ENCODE data around the gene PRKCE. TPM values are rescaled to one million over a fixed set of nuclear protein-coding genes. Genes with fewer than 3 reads are reported as not detected.

PRKCE gene
- total and polyA plus RNA-seq, 11 donors, result 4.1 to 22.3 (median 16.2) TPM

DNA sequence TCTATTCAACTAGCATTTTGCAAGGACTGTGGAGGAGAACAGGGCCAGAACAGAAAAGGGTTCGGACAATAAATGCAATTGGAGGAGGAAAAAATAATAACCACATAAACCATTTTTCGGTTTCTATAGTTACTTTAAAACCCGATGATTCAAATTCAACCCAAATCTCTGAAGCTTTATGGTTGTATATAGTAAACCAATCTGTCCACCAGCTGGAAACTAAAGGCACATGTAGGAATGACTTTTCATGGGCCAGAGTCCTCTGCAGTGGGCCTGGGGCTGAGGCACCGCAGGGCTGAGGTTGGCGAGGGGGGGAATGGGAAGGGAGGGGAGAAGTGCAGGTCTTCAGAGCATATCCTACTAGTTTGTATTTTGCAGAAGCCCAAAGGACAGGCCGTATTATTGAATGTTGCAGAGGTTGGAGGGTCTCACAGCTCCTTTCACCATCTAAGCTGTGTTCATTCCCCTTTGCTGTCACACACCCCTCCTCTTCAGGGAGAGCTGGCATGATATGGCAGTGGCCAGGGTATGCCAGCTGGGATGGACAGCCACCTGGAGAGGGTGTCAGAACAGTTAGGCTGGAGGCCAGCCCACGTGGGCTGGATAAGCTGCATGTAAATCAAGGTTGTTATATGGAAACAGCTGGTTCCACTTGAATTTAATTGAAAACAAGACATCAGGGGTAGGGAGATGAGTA lies 267.1 kb downstream of the PRKCE start:
- no peaks in the 10 kb centered on the region for H3K27me3 ChIP-seq
- no peak overlapping the region for H3K4me3 ChIP-seq
- H3K36me3 ChIP-seq, result no peaks in the 10 kb centered on the region
- peaks cover 0 to 44% (median 23%) of the 10 kb centered on the region in 12 donors for H3K4me1 ChIP-seq
- ATAC-seq (no peak), DNase-seq (no peak)
- TF ChIP-seq, protein P1, sequence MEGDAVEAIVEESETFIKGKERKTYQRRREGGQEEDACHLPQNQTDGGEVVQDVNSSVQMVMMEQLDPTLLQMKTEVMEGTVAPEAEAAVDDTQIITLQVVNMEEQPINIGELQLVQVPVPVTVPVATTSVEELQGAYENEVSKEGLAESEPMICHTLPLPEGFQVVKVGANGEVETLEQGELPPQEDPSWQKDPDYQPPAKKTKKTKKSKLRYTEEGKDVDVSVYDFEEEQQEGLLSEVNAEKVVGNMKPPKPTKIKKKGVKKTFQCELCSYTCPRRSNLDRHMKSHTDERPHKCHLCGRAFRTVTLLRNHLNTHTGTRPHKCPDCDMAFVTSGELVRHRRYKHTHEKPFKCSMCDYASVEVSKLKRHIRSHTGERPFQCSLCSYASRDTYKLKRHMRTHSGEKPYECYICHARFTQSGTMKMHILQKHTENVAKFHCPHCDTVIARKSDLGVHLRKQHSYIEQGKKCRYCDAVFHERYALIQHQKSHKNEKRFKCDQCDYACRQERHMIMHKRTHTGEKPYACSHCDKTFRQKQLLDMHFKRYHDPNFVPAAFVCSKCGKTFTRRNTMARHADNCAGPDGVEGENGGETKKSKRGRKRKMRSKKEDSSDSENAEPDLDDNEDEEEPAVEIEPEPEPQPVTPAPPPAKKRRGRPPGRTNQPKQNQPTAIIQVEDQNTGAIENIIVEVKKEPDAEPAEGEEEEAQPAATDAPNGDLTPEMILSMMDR (IDR thresholded peaks at IDR 0.05), result no peak
- TF ChIP-seq POLR2A (IDR thresholded peaks at IDR 0.05), result no peak
- H3K9me3 ChIP-seq, result no peaks in the 10 kb centered on the region
- no peak overlapping the region for H3K27ac ChIP-seq
- intact Hi-C loops (cut with DNase I), result no loop called here
- 79 to 84% (median 81%) methylated on average over 7 of the region's 7 CpGs for WGBS, 4 donors

DNA sequence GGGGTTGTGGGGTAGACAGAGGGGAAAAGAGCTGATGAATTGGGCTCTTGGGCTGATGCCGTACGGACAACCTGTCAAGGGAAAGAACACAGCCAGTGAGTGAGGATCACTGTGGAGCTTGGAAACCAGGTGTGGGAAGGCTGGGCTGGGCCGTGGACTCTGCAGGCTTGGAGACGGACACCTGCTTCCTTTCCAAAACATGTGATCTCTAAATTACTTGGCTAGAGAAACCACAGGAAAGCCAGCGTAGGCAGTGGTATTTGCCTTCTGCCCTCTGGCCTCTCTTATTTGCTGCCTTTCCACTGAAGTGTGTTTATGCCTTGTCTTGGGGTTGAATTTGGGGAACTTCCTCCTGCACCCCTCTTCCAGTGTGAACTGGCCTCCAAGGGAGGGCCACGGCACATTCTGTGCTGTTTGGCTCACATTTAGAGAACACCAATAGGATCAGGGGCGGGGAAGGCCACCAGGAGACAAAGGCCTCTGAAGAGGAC lies 267.7 kb downstream of the PRKCE start:
- Histone ChIP-seq H3K9me3 (no peaks in the 10 kb centered on the region), H3K4me1 (peaks cover 0 to 47% (median 23%) of the 10 kb centered on the region in 12 donors), H3K27ac (peak overlapping the region in 1 of 12 donors; percentile 13), H3K4me3 (no peak overlapping the region), H3K36me3 (no peaks in the 10 kb centered on the region), H3K27me3 (no peaks in the 10 kb centered on the region)
- intact Hi-C loops (cut with DNase I), result no loop called here
- ATAC-seq (peak in 2 of 4 donors; percentile 10 to 31), DNase-seq (no peak)
- TF ChIP-seq, protein P1 (IDR thresholded peaks at IDR 0.05), result no peak
- TF ChIP-seq POLR2A (IDR thresholded peaks at IDR 0.05), result no peak
- 48 to 55% (median 51%) methylated on average over 7 of the region's 7 CpGs for WGBS, 4 donors

DNA sequence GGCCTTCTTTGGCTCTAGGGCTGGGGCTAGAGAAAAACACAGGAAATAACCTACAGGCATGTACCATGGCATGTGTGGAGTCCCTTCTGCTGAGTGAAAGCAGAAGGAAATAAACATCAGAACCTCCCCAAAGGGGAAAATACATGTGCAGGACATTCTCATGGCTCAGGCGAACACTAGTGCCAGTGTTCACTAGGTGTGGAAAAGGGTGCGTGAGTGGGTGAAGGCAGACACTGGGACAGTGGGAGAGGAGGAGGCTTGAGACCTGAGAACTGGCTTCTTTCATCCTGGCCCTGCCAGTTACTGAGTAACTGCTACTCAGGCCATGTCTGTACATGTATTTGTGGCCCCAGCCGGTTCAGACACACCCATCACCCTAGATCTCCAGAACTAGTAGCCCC lies 268.2 kb downstream of the PRKCE start:
- Histone ChIP-seq H3K36me3 (no peaks in the 10 kb centered on the region), H3K27me3 (no peaks in the 10 kb centered on the region), H3K9me3 (no peaks in the 10 kb centered on the region), H3K27ac (peak overlapping the region in 1 of 12 donors; percentile 13), H3K4me1 (peaks cover 0 to 50% (median 23%) of the 10 kb centered on the region in 12 donors), H3K4me3 (no peak overlapping the region)
- TF ChIP-seq, protein P1 (IDR thresholded peaks at IDR 0.05), result no peak
- no peak for TF ChIP-seq POLR2A (IDR thresholded peaks at IDR 0.05)
- no peak for DNase-seq
- 86 to 96% (median 92%) methylated on average over 3 of the region's 3 CpGs for WGBS, 4 donors
- ATAC-seq, result no peak
- intact Hi-C loops (cut with DNase I), result loop anchor here in 4 of 10 donors (5.0 to 10.0 kb wide), 3 partner anchors 32 to 97 kb away; no protein-coding TSS in a partner anchor

DNA sequence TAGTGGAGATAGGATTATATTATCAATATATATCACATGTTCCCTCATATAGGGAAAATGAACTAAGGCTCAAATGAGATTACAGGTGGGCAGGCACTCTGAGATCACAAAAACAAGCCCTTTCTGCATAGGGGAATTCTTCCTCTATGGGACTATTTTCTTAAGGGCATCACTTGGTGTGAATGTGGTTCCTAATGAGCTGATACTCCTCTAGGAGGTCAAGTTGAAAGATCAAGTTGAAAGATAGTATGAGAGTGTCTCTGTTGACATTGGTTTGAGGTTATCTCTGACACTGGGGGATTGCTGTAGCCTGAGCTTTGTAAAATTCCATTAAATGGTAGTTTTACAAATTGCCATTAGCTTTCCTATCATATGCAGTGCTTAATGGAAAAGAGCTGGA lies 270.4 kb downstream of the PRKCE start:
- TF ChIP-seq POLR2A (IDR thresholded peaks at IDR 0.05), result no peak
- TF ChIP-seq, protein P1 (IDR thresholded peaks at IDR 0.05), result no peak
- Histone ChIP-seq H3K36me3 (no peaks in the 10 kb centered on the region), H3K9me3 (no peaks in the 10 kb centered on the region), H3K4me1 (peaks cover 0 to 70% (median 35%) of the 10 kb centered on the region in 12 donors), H3K27me3 (no peaks in the 10 kb centered on the region), H3K27ac (peak overlapping the region in 11 of 12 donors; percentile 2 to 82 (median 58)), H3K4me3 (no peak overlapping the region)
- no peak for ATAC-seq
- intact Hi-C loops (cut with DNase I), result loop anchor here in 4 of 10 donors (5.0 to 10.0 kb wide), 3 partner anchors 35 to 100 kb away; no protein-coding TSS in a partner anchor
- no peak for DNase-seq
